ENCODE data around the gene UBA5. TPM values are rescaled to one million over a fixed set of nuclear protein-coding genes. Genes with fewer than 3 reads are reported as not detected.

Gene UBA5
- total and polyA plus RNA-seq, 5 donors from 2014 or later, result 20.7 to 34.4 (median 28.8) TPM

GRCh38 chr3:132625613-132626012 lies 34.5 kb upstream of the UBA5 start:
- no peak overlapping the region for H3K4me3 ChIP-seq (ENCODE audit: low read depth, low read length)
- no peaks in the 10 kb centered on the region for H3K9me3 ChIP-seq (ENCODE audit: control insufficient read depth in 2 of 2, low read length in 2 of 2)
- Mint-ChIP-seq H3K9me3 (no peaks in the 10 kb centered on the region), H3K4me3 (peak overlapping the region in 1 of 4 donors; percentile 0), H3K4me1 (peaks cover 4 to 11% (median 7%) of the 10 kb centered on the region in 4 donors), H3K27ac (no peak overlapping the region), H3K36me3 (peaks cover 26% of the 10 kb centered on the region), H3K27me3 (no peaks in the 10 kb centered on the region)
- no peak for ATAC-seq (ENCODE audit: low read depth in 2 of 2)
- peaks cover 18% of the 10 kb centered on the region for H3K36me3 ChIP-seq (ENCODE audit: control insufficient read depth, insufficient read depth, low read length)
- no peak for DNase-seq
- H3K4me1 ChIP-seq (ENCODE audit: control insufficient read depth, insufficient read depth, low read length, poor library complexity, severe bottlenecking), result no peaks in the 10 kb centered on the region
- H3K27me3 ChIP-seq (ENCODE audit: control insufficient read depth, insufficient read depth, low read length), result no peaks in the 10 kb centered on the region
- no peak overlapping the region for H3K27ac ChIP-seq (ENCODE audit: insufficient read depth, low read length, poor library complexity, severe bottlenecking)

GRCh38 chr3:132626955-132627354 lies 33.2 kb upstream of the UBA5 start:
- Mint-ChIP-seq H3K27me3 (no peaks in the 10 kb centered on the region), H3K4me1 (peaks cover 0 to 4% (median 3%) of the 10 kb centered on the region in 4 donors), H3K4me3 (no peak overlapping the region), H3K27ac (no peak overlapping the region), H3K36me3 (peaks cover 19% of the 10 kb centered on the region), H3K9me3 (no peaks in the 10 kb centered on the region)
- no peaks in the 10 kb centered on the region for H3K9me3 ChIP-seq (ENCODE audit: control insufficient read depth in 2 of 2, low read length in 2 of 2)
- H3K27me3 ChIP-seq (ENCODE audit: control insufficient read depth, insufficient read depth, low read length), result no peaks in the 10 kb centered on the region
- H3K27ac ChIP-seq (ENCODE audit: insufficient read depth, low read length, poor library complexity, severe bottlenecking), result no peak overlapping the region
- ATAC-seq (ENCODE audit: low read depth in 2 of 2) (no peak), DNase-seq (no peak)
- peaks cover 18% of the 10 kb centered on the region for H3K36me3 ChIP-seq (ENCODE audit: control insufficient read depth, insufficient read depth, low read length)
- H3K4me3 ChIP-seq (ENCODE audit: low read depth, low read length), result no peak overlapping the region
- H3K4me1 ChIP-seq (ENCODE audit: control insufficient read depth, insufficient read depth, low read length, poor library complexity, severe bottlenecking), result no peaks in the 10 kb centered on the region

DNA sequence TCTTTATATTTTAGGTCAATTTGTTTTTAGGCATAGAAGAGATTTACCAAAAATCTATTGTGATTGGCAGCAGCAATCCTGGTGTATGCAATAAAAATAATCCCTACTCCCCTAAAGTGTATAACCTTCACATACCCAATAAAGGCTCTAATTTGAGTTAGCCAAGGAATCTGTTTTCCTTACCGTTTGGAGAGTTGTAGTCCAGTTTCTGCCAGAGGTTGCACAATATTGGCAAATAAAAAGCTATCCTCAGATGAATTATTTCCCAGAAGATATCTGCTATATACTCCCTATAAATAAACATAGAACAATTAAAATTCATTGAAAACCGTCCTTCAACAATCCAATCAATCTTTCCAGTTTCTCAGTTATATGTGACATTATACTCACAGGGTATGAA lies 32.0 kb upstream of the UBA5 start:
- ATAC-seq (ENCODE audit: low read depth in 2 of 2) (no peak), DNase-seq (no peak)
- no peak overlapping the region for H3K27ac ChIP-seq (ENCODE audit: insufficient read depth, low read length, poor library complexity, severe bottlenecking)
- H3K36me3 Mint-ChIP-seq, result peaks cover 19% of the 10 kb centered on the region
- no peaks in the 10 kb centered on the region for H3K27me3 ChIP-seq (ENCODE audit: control insufficient read depth, insufficient read depth, low read length)
- H3K9me3 ChIP-seq (ENCODE audit: control insufficient read depth in 2 of 2, low read length in 2 of 2), result no peaks in the 10 kb centered on the region
- H3K4me3 ChIP-seq (ENCODE audit: low read depth, low read length), result no peak overlapping the region
- H3K4me1 ChIP-seq (ENCODE audit: control insufficient read depth, insufficient read depth, low read length, poor library complexity, severe bottlenecking), result no peaks in the 10 kb centered on the region
- peaks cover 0 to 4% (median 3%) of the 10 kb centered on the region in 4 donors for H3K4me1 Mint-ChIP-seq
- H3K27ac Mint-ChIP-seq, result no peak overlapping the region
- no peak overlapping the region for H3K4me3 Mint-ChIP-seq
- no peaks in the 10 kb centered on the region for H3K9me3 Mint-ChIP-seq
- H3K36me3 ChIP-seq (ENCODE audit: control insufficient read depth, insufficient read depth, low read length), result peaks cover 18% of the 10 kb centered on the region
- no peaks in the 10 kb centered on the region for H3K27me3 Mint-ChIP-seq

DNA sequence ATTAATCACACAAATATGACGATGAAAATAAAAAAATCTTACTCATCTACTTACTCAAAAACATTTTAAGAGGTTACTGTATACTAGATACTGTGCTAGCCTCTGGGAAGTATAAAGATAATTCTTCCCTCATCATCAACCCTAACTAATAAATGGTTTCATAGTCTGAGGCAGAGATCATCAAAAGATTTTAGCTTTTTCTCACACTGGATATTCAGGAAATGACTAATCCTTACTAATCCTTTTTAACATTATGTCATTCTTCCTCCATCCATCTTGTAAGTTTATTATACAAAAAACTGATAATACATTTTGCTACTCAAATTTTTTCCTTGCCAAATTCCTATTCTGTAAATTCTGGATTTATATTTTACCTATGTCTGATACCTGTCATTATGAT lies 30.2 kb upstream of the UBA5 start:
- peaks cover 18% of the 10 kb centered on the region for H3K36me3 ChIP-seq (ENCODE audit: control insufficient read depth, insufficient read depth, low read length)
- H3K9me3 Mint-ChIP-seq, result no peaks in the 10 kb centered on the region
- DNase-seq, result no peak
- peaks cover 16% of the 10 kb centered on the region for H3K36me3 Mint-ChIP-seq
- H3K4me1 ChIP-seq (ENCODE audit: control insufficient read depth, insufficient read depth, low read length, poor library complexity, severe bottlenecking), result no peaks in the 10 kb centered on the region
- no peak overlapping the region for H3K27ac Mint-ChIP-seq
- no peaks in the 10 kb centered on the region for H3K27me3 Mint-ChIP-seq
- ATAC-seq (ENCODE audit: low read depth in 2 of 2), result no peak
- H3K27me3 ChIP-seq (ENCODE audit: control insufficient read depth, insufficient read depth, low read length), result no peaks in the 10 kb centered on the region
- no peak overlapping the region for H3K4me3 ChIP-seq (ENCODE audit: low read depth, low read length)
- H3K4me3 Mint-ChIP-seq, result no peak overlapping the region
- no peaks in the 10 kb centered on the region for H3K9me3 ChIP-seq (ENCODE audit: control insufficient read depth in 2 of 2, low read length in 2 of 2)
- peaks cover 0 to 2% (median 2%) of the 10 kb centered on the region in 4 donors for H3K4me1 Mint-ChIP-seq
- no peak overlapping the region for H3K27ac ChIP-seq (ENCODE audit: insufficient read depth, low read length, poor library complexity, severe bottlenecking)

- Mint-ChIP-seq H3K4me3 (no peak overlapping the region), H3K4me1 (peaks cover 0 to 2% (median 0%) of the 10 kb centered on the region in 4 donors), H3K27ac (no peak overlapping the region), H3K36me3 (peaks cover 20% of the 10 kb centered on the region), H3K27me3 (no peaks in the 10 kb centered on the region), H3K9me3 (no peaks in the 10 kb centered on the region)
- Histone ChIP-seq H3K4me3 (ENCODE audit: low read depth, low read length) (no peak overlapping the region), H3K27me3 (ENCODE audit: control insufficient read depth, insufficient read depth, low read length) (no peaks in the 10 kb centered on the region), H3K36me3 (ENCODE audit: control insufficient read depth, insufficient read depth, low read length) (peaks cover 20% of the 10 kb centered on the region), H3K9me3 (ENCODE audit: control insufficient read depth in 2 of 2, low read length in 2 of 2) (no peaks in the 10 kb centered on the region), H3K27ac (ENCODE audit: insufficient read depth, low read length, poor library complexity, severe bottlenecking) (no peak overlapping the region), H3K4me1 (ENCODE audit: control insufficient read depth, insufficient read depth, low read length, poor library complexity, severe bottlenecking) (no peaks in the 10 kb centered on the region)
- ATAC-seq (ENCODE audit: low read depth in 2 of 2) (no peak), DNase-seq (no peak)
Observed at GRCh38 chr3:132630612-132631011, 29.5 kb upstream of the UBA5 start.

DNA sequence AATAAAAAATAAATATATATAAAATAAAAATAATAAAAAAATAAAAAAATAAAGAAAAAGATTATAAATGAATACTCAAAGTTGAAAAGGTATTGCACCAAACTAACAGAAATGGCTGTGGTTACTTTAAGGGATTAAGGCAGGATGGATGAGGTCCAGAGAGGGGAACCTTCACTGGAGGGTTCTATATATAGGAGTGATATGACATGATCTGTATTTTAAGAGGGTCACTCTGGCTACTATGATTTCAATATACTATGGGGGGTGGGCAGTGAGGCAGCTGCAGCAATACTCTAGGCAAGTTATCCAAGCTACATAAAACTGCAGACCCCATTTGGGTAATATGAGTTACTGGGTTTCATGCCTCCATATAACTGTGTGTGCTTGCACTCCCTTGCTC lies 25.1 kb upstream of the UBA5 start:
- no peak overlapping the region for H3K27ac Mint-ChIP-seq
- Histone ChIP-seq H3K36me3 (ENCODE audit: control insufficient read depth, insufficient read depth, low read length) (peaks cover 25% of the 10 kb centered on the region), H3K4me1 (ENCODE audit: control insufficient read depth, insufficient read depth, low read length, poor library complexity, severe bottlenecking) (no peaks in the 10 kb centered on the region), H3K27me3 (ENCODE audit: control insufficient read depth, insufficient read depth, low read length) (no peaks in the 10 kb centered on the region), H3K4me3 (ENCODE audit: low read depth, low read length) (no peak overlapping the region), H3K27ac (ENCODE audit: insufficient read depth, low read length, poor library complexity, severe bottlenecking) (no peak overlapping the region), H3K9me3 (ENCODE audit: control insufficient read depth in 2 of 2, low read length in 2 of 2) (no peaks in the 10 kb centered on the region)
- no peak overlapping the region for H3K4me3 Mint-ChIP-seq
- peaks cover 29% of the 10 kb centered on the region for H3K36me3 Mint-ChIP-seq
- ATAC-seq (ENCODE audit: low read depth in 2 of 2) (no peak), DNase-seq (no peak)
- H3K9me3 Mint-ChIP-seq, result no peaks in the 10 kb centered on the region
- H3K27me3 Mint-ChIP-seq, result no peaks in the 10 kb centered on the region
- H3K4me1 Mint-ChIP-seq, result no peaks in the 10 kb centered on the region

DNA sequence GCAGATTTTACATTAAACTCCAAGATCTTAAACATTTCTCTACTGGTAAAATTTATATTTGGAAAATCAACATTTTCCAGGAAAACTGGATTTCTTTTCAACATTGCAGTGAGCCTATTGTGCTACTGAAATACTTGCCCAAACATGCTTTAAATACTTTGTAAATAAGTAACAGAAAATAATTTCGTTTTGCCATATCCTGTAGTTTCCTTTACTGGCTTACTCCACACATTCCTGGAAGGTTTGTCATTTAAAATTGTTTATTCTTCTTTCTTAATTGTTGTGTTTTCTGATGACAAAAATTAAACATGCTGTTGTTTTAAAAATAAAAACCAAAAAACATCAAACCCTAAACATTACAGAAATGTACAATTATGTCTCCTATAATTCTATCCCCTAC lies 22.5 kb upstream of the UBA5 start:
- H3K4me3 ChIP-seq (ENCODE audit: low read depth, low read length), result no peak overlapping the region
- Mint-ChIP-seq H3K27me3 (no peaks in the 10 kb centered on the region), H3K9me3 (no peaks in the 10 kb centered on the region), H3K4me3 (no peak overlapping the region), H3K36me3 (peaks cover 32% of the 10 kb centered on the region), H3K4me1 (peaks cover 0 to 6% (median 0%) of the 10 kb centered on the region in 4 donors), H3K27ac (no peak overlapping the region)
- ATAC-seq (ENCODE audit: low read depth in 2 of 2) (no peak), DNase-seq (no peak)
- H3K9me3 ChIP-seq (ENCODE audit: control insufficient read depth in 2 of 2, low read length in 2 of 2), result no peaks in the 10 kb centered on the region
- no peaks in the 10 kb centered on the region for H3K4me1 ChIP-seq (ENCODE audit: control insufficient read depth, insufficient read depth, low read length, poor library complexity, severe bottlenecking)
- H3K27me3 ChIP-seq (ENCODE audit: control insufficient read depth, insufficient read depth, low read length), result no peaks in the 10 kb centered on the region
- H3K27ac ChIP-seq (ENCODE audit: insufficient read depth, low read length, poor library complexity, severe bottlenecking), result no peak overlapping the region
- peaks cover 29% of the 10 kb centered on the region for H3K36me3 ChIP-seq (ENCODE audit: control insufficient read depth, insufficient read depth, low read length)

GRCh38 chr3:132638706-132639105 lies 21.4 kb upstream of the UBA5 start:
- DNase-seq (no peak), ATAC-seq (ENCODE audit: low read depth in 2 of 2) (no peak)
- Histone ChIP-seq H3K27ac (ENCODE audit: insufficient read depth, low read length, poor library complexity, severe bottlenecking) (no peak overlapping the region), H3K27me3 (ENCODE audit: control insufficient read depth, insufficient read depth, low read length) (no peaks in the 10 kb centered on the region), H3K36me3 (ENCODE audit: control insufficient read depth, insufficient read depth, low read length) (peaks cover 29% of the 10 kb centered on the region), H3K4me1 (ENCODE audit: control insufficient read depth, insufficient read depth, low read length, poor library complexity, severe bottlenecking) (no peaks in the 10 kb centered on the region), H3K4me3 (ENCODE audit: low read depth, low read length) (no peak overlapping the region), H3K9me3 (ENCODE audit: control insufficient read depth in 2 of 2, low read length in 2 of 2) (no peaks in the 10 kb centered on the region)
- peaks cover 0 to 6% (median 1%) of the 10 kb centered on the region in 4 donors for H3K4me1 Mint-ChIP-seq
- H3K4me3 Mint-ChIP-seq, result no peak overlapping the region
- no peak overlapping the region for H3K27ac Mint-ChIP-seq
- no peaks in the 10 kb centered on the region for H3K27me3 Mint-ChIP-seq
- H3K36me3 Mint-ChIP-seq, result peaks cover 32% of the 10 kb centered on the region
- no peaks in the 10 kb centered on the region for H3K9me3 Mint-ChIP-seq
